HCT116 (cell line): ENCODE results near the gene TMEFF2. TPM values are rescaled to one million over a fixed set of nuclear protein-coding genes. Genes with fewer than 3 reads are reported as not detected.

ENCODE experiments used
- ATAC-seq: fragments of 200-7000 bp; cut with Tn5 transposase; 2 replicates; pipeline ENCODE4 v1.9.1; 2020; ENCODE audit warnings: mild to moderate bottlenecking, moderate library complexity
- BruUV-seq: library from RNA; stranded (reverse); fragments of 400-500 nt; replicated peaks from 2 replicates; lab custom pipeline; 2021; lab: Mats Ljungman, UMichigan
- CTCF ChIA-PET: fragments of 300-600 bp; sonication (Branson Sonifier 250); formaldehyde crosslinking; loops from one replicate; lab custom pipeline; 2021; ENCODE audit warnings: antibody characterized with exemption; lab: Charles Lee
- POLR2A ChIA-PET: fragments of 300-600, 350-600 bp; sonication (Branson Sonifier 250); formaldehyde crosslinking; loops from one replicate; lab custom pipeline; 2021; ENCODE audit warnings: antibody characterized with exemption; lab: Charles Lee
- RAD21 ChIA-PET, 2 experiments: fragments of 300-600 bp; sonication (Branson Sonifier 250); formaldehyde crosslinking; loops; one replicate each; lab custom pipeline; 2023; ENCODE audit warnings: low total read pairs in 2 of 2; ENCODE audit not compliant: uncharacterized antibody in 2 of 2, unreplicated experiment in 2 of 2, low non-redundant PET in 1 of 2; lab: Charles Lee
- DNase-seq: peaks from one replicate; pipeline ENCODE4 v3.0.0-alpha.2; 2010; ENCODE audit warnings: low read depth, low spot score
- H2AFZ ChIP-seq: fragments of 200-600 bp; shearing (Covaris generic), sonication (generic); 2 replicates; pipeline ENCODE4 v1.6.1; 2017; ENCODE audit warnings: low read depth, mixed run types, mixed read lengths, antibody characterized with exemption, low read length; ENCODE audit not compliant: poor library complexity, severe bottlenecking
- H3K27ac ChIP-seq: 2 replicates; pipeline ENCODE4 v1.5.1; 2012; ENCODE audit warnings: low read depth, low read length
- H3K27me3 ChIP-seq: fragments of 200-600 bp; sonication (generic); 2 replicates; pipeline ENCODE4 v1.6.1; 2016; ENCODE audit warnings: mixed run types, low read length, mixed read lengths; ENCODE audit not compliant: insufficient read depth
- H3K36me3 ChIP-seq, 2 experiments: fragments of 200-500 bp in 1 of 2; fragments of 200-600 bp in 1 of 2; sonication (Bioruptor generic) in 1 of 2; sonication (generic) in 1 of 2; 2 replicates each; pipeline versions ENCODE4 v1.5.1 to v1.6.1; 2014 to 2016; ENCODE audit warnings: low read length in 2 of 2, inconsistent platforms in 1 of 2, mixed read lengths in 1 of 2, mixed run types in 1 of 2; ENCODE audit not compliant: insufficient read depth in 2 of 2, control insufficient read depth in 1 of 2
- H3K4me1 ChIP-seq, 2 experiments: fragments of 200-600 bp in 1 of 2; sonication (generic) in 1 of 2; 2 replicates each; pipeline versions ENCODE4 v1.5.1 to v1.6.1; 2012 to 2017; ENCODE audit warnings: low read length in 2 of 2, inconsistent platforms in 1 of 2, mild to moderate bottlenecking in 1 of 2, mixed read lengths in 1 of 2, mixed run types in 1 of 2, moderate library complexity in 1 of 2; ENCODE audit not compliant: insufficient read depth in 2 of 2, control insufficient read depth in 1 of 2
- H3K4me2 ChIP-seq: fragments of 200-600 bp; sonication (generic); 2 replicates; pipeline ENCODE4 v1.6.1; 2017; ENCODE audit warnings: mixed run types, low read length, mixed read lengths
- H3K4me3 ChIP-seq, 2 experiments: fragments of 200-600 bp in 1 of 2; sonication (generic) in 1 of 2; replicated peaks in 1 of 2; 2 replicates each; pipeline ENCODE4 v1.5.1; 2011 to 2016; ENCODE audit warnings: low read length in 2 of 2, control low read depth in 1 of 2, low read depth in 1 of 2, mild to moderate bottlenecking in 1 of 2, mixed read lengths in 1 of 2, mixed run types in 1 of 2
- H3K79me2 ChIP-seq: fragments of 200-600 bp; sonication (generic); 2 replicates; pipeline ENCODE4 v1.6.1; 2017; ENCODE audit warnings: mild to moderate bottlenecking, mixed run types, low read length, moderate library complexity, mixed read lengths; ENCODE audit not compliant: insufficient read depth
- H3K9ac ChIP-seq: fragments of 200-600 bp; sonication (generic); 2 replicates; pipeline ENCODE4 v1.6.1; 2016; ENCODE audit warnings: low read length, mixed read lengths
- H3K9me2 ChIP-seq: fragments of 200-600 bp; sonication (generic), shearing (Covaris generic); 2 replicates; pipeline ENCODE4 v1.6.1; 2017; ENCODE audit warnings: mixed run types, mild to moderate bottlenecking, moderate library complexity; ENCODE audit not compliant: insufficient read depth
- H3K9me3 ChIP-seq, 2 experiments: fragments of 200-500 bp in 1 of 2; fragments of 200-600 bp in 1 of 2; sonication (Bioruptor generic) in 1 of 2; sonication (generic) in 1 of 2; 2 replicates each; pipeline ENCODE4 v1.6.1; 2014 to 2017; ENCODE audit warnings: low read length in 2 of 2, mixed read lengths in 2 of 2, inconsistent platforms in 1 of 2, low read depth in 1 of 2, mild to moderate bottlenecking in 1 of 2, mixed run types in 1 of 2, moderate library complexity in 1 of 2; ENCODE audit not compliant: control insufficient read depth in 1 of 2, insufficient read depth in 1 of 2
- H4K20me1 ChIP-seq: fragments of 200-600 bp; sonication (generic), shearing (Covaris generic); 2 replicates; pipeline ENCODE4 v1.6.1; 2017; ENCODE audit warnings: mixed run types, mild to moderate bottlenecking, moderate library complexity; ENCODE audit not compliant: insufficient read depth
- ATF3 ChIP-seq: IDR thresholded peaks from 2 replicates; pipeline ENCODE4 v1.6.1; 2012
- CEBPB ChIP-seq: IDR thresholded peaks from 2 replicates; pipeline ENCODE4 v1.6.1; 2012; ENCODE audit warnings: low read depth
- EGR1 ChIP-seq: IDR thresholded peaks from 2 replicates; pipeline ENCODE4 v1.6.1; 2012; ENCODE audit warnings: low read depth
- EZH2 ChIP-seq: fragments of 200-600 bp; sonication (generic); IDR thresholded peaks from 2 replicates; pipeline ENCODE4 v1.6.1; 2017; ENCODE audit warnings: antibody characterized with exemption, mixed run types
- JUND ChIP-seq: IDR thresholded peaks from 2 replicates; pipeline ENCODE4 v1.6.1; 2012
- POLR2A ChIP-seq: IDR thresholded peaks from 2 replicates; pipeline ENCODE4 v1.7.0; 2011; ENCODE audit warnings: borderline replicate concordance; ENCODE audit not compliant: insufficient read depth, insufficient read length; ENCODE audit errors: extremely low read depth
- POLR2AphosphoS5 ChIP-seq: IDR thresholded peaks from 2 replicates; pipeline ENCODE4 v1.6.1; 2011; ENCODE audit warnings: mild to moderate bottlenecking, low read depth, low read length, moderate library complexity
- RAD21 ChIP-seq: IDR thresholded peaks from 2 replicates; pipeline ENCODE4 v1.6.1; 2012; ENCODE audit warnings: low read depth, mild to moderate bottlenecking
- SIN3A ChIP-seq: IDR thresholded peaks from 2 replicates; pipeline ENCODE4 v1.6.1; 2012; ENCODE audit warnings: low read depth
- SP1 ChIP-seq: IDR thresholded peaks from 2 replicates; pipeline ENCODE4 v1.6.1; 2012; ENCODE audit warnings: low read depth
- TCF7L2 ChIP-seq: IDR thresholded peaks from 2 replicates; pipeline ENCODE4 v1.7.0; 2011; ENCODE audit warnings: borderline replicate concordance, inconsistent platforms; ENCODE audit not compliant: insufficient read depth, insufficient read length; ENCODE audit errors: extremely low read depth
- ZBTB33 ChIP-seq: IDR thresholded peaks from 2 replicates; pipeline ENCODE4 v1.6.1; 2011; ENCODE audit warnings: mild to moderate bottlenecking, low read length, moderate library complexity; ENCODE audit not compliant: insufficient replicate concordance; ENCODE audit errors: extremely low read depth
- ZFX ChIP-seq: fragments of 450-650 bp; IDR thresholded peaks from 2 replicates; pipeline ENCODE4 v1.6.1; 2017
- ZNF274 ChIP-seq: fragments of 200-500 bp; sonication (Bioruptor generic); IDR thresholded peaks from 2 replicates; pipeline ENCODE4 v1.6.1; 2014; ENCODE audit warnings: mild to moderate bottlenecking, low read depth, low read length, inconsistent platforms
- intact Hi-C: fragments of 100-400 bp; cut with micrococcal nuclease; formaldehyde crosslinking; loops from 2 replicates; pipeline ENCODE4 v1.10.0; 2022
- total RNA-seq: library from RNA; stranded (reverse); gene quantifications from one replicate; pipeline ENCODE4 v1.2.1, GENCODE V29; 2021; ENCODE audit not compliant: unreplicated experiment
- TF ChIP-seq, protein P1 (sequence below): IDR thresholded peaks from 2 replicates; pipeline ENCODE4 v1.6.1; 2012; ENCODE audit warnings: low read depth
- TF ChIP-seq, protein P2 (sequence below), 3 experiments: fragments of 200-600 bp in 1 of 3; sonication (generic) in 1 of 3; IDR thresholded peaks in 2 of 3; conservative IDR thresholded peaks in 1 of 3; 2 replicates each; pipeline ENCODE4 v1.5.1; 2012 to 2017; ENCODE audit warnings: low read depth in 2 of 3, low read length in 2 of 3, antibody characterized with exemption in 1 of 3, borderline replicate concordance in 1 of 3, control low read depth in 1 of 3, mild to moderate bottlenecking in 1 of 3, mixed read lengths in 1 of 3, mixed run types in 1 of 3, moderate library complexity in 1 of 3; ENCODE audit not compliant: insufficient read depth in 1 of 3
- TF ChIP-seq, protein P3 (sequence below): IDR thresholded peaks from 2 replicates; pipeline ENCODE4 v1.6.1; 2012

Gene TMEFF2
- total RNA-seq, 1 experiment from 2014 or later = not detected

- H3K9ac ChIP-seq = no peak overlapping the region
- no peak overlapping the region for H3K4me3 ChIP-seq
- no peaks in the 10 kb centered on the region for H3K9me2 ChIP-seq
- no peak for DNase-seq
- no peak overlapping the region for H3K4me2 ChIP-seq
- intact Hi-C loops = no loop called here
- H3K4me1 ChIP-seq = no peaks in the 10 kb centered on the region
- ChIA-PET RAD21 (no interaction called here), CTCF (no interaction called here), POLR2A (no interaction called here)
- H4K20me1 ChIP-seq = no peaks in the 10 kb centered on the region
- no peaks in the 10 kb centered on the region for H3K27me3 ChIP-seq
- H3K36me3 ChIP-seq = no peaks in the 10 kb centered on the region
- H3K79me2 ChIP-seq = no peaks in the 10 kb centered on the region
- BruUV-seq = no TSS peak
- no peak for TF ChIP-seq ZFX
- TF ChIP-seq SIN3A = no peak
- TF ChIP-seq ZNF274 = no peak
- TF ChIP-seq POLR2A = no peak
- TF ChIP-seq, protein P1, sequence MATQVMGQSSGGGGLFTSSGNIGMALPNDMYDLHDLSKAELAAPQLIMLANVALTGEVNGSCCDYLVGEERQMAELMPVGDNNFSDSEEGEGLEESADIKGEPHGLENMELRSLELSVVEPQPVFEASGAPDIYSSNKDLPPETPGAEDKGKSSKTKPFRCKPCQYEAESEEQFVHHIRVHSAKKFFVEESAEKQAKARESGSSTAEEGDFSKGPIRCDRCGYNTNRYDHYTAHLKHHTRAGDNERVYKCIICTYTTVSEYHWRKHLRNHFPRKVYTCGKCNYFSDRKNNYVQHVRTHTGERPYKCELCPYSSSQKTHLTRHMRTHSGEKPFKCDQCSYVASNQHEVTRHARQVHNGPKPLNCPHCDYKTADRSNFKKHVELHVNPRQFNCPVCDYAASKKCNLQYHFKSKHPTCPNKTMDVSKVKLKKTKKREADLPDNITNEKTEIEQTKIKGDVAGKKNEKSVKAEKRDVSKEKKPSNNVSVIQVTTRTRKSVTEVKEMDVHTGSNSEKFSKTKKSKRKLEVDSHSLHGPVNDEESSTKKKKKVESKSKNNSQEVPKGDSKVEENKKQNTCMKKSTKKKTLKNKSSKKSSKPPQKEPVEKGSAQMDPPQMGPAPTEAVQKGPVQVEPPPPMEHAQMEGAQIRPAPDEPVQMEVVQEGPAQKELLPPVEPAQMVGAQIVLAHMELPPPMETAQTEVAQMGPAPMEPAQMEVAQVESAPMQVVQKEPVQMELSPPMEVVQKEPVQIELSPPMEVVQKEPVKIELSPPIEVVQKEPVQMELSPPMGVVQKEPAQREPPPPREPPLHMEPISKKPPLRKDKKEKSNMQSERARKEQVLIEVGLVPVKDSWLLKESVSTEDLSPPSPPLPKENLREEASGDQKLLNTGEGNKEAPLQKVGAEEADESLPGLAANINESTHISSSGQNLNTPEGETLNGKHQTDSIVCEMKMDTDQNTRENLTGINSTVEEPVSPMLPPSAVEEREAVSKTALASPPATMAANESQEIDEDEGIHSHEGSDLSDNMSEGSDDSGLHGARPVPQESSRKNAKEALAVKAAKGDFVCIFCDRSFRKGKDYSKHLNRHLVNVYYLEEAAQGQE = no peak
- no peak for TF ChIP-seq EGR1
- no peak for TF ChIP-seq ZBTB33
- no peak for TF ChIP-seq POLR2AphosphoS5
- TF ChIP-seq, protein P2, sequence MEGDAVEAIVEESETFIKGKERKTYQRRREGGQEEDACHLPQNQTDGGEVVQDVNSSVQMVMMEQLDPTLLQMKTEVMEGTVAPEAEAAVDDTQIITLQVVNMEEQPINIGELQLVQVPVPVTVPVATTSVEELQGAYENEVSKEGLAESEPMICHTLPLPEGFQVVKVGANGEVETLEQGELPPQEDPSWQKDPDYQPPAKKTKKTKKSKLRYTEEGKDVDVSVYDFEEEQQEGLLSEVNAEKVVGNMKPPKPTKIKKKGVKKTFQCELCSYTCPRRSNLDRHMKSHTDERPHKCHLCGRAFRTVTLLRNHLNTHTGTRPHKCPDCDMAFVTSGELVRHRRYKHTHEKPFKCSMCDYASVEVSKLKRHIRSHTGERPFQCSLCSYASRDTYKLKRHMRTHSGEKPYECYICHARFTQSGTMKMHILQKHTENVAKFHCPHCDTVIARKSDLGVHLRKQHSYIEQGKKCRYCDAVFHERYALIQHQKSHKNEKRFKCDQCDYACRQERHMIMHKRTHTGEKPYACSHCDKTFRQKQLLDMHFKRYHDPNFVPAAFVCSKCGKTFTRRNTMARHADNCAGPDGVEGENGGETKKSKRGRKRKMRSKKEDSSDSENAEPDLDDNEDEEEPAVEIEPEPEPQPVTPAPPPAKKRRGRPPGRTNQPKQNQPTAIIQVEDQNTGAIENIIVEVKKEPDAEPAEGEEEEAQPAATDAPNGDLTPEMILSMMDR (IDR thresholded peaks at IDR 0.05 in 2 of 3, conservative IDR thresholded peaks at IDR 0.05 in 1 of 3; ENCODE audit: borderline replicate concordance in 1 of 3, insufficient read depth in 1 of 3, low read depth in 2 of 3, low read length in 2 of 3) = no peak
- TF ChIP-seq, protein P3, sequence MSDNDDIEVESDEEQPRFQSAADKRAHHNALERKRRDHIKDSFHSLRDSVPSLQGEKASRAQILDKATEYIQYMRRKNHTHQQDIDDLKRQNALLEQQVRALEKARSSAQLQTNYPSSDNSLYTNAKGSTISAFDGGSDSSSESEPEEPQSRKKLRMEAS = no peak
- no peak for TF ChIP-seq RAD21
- TF ChIP-seq SP1 = no peak
- no peak for TF ChIP-seq TCF7L2
- TF ChIP-seq ATF3 = no peak
- no peak for TF ChIP-seq EZH2
- no peak for TF ChIP-seq JUND
- TF ChIP-seq CEBPB = no peak
- no peak overlapping the region for H2AFZ ChIP-seq
- no peak overlapping the region for H3K27ac ChIP-seq
- H3K9me3 ChIP-seq = no peaks in the 10 kb centered on the region
- ATAC-seq = no peak
Measured at GRCh38 chr2:191905336-191905735, 289.4 kb downstream of the TMEFF2 start.
